ENCODE data around the gene TXN2. TPM values are rescaled to one million over a fixed set of nuclear protein-coding genes. Genes with fewer than 3 reads are reported as not detected.
A peak's percentile ranks its signal among the peaks of the same experiment; 100 is the strongest.

Gene TXN2
- total and polyA plus RNA-seq, 2 of the 4 experiments (the other 2 are of a cell fraction) = 49.6 to 166 TPM

DNA sequence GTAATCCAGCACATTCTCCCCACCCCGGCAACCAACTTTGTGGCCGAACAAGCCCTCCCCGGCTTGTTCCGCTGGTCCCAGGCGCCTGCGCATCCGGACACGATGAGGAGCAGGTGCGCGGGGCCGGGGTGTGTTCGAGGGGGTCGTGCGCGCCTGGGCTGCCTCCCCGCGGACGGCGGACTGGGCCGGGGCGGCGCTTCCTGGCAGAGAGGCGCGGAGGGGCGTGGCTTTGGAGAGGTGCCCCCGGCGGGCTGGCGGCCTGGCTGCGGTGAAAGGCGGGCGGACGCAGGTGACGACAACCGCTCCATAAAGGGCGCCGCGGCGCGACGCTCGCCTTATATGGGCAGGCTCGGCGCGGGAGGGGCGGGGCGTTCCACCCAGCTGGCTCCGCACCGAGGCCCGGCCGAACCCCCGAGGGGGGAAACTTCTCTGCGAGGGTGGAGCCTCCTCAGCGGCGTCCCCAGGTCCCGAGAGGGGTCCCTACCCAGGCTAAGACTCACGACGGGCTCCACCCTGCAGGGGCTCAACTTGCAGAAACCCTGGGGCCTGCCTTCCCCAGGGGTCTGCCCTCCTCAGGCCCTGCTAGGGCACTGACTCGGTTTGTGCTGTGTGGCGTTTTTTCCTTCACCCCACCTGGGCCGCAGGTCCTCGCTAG, 26.4 kb downstream of the TXN2 start:
- no peaks in the 10 kb centered on the region for H3K9me3 ChIP-seq (ENCODE audit: control insufficient read depth, insufficient read depth, low read length)
- H3K9me1 ChIP-seq (ENCODE audit: insufficient read depth, low read length) = peaks cover 4% of the 10 kb centered on the region; the same call in 1 of the 2 replicates
- BruUV-seq (replicated peaks) = no TSS peak
- in situ Hi-C loops (cut with MboI; ENCODE audit: low sequenced_read_pairs) (no loop called here), intact Hi-C loops (cut with micrococcal nuclease) (no loop called here), dilution Hi-C loops (cut with HindIII; ENCODE audit: low sequenced_read_pairs, unreplicated experiment) (no loop called here)
- H3K4me1 ChIP-seq (ENCODE audit: control insufficient read depth, insufficient read depth, low read length) = peaks cover 18% of the 10 kb centered on the region
- POLR2A ChIA-PET (ENCODE audit: unreplicated experiment) = no interaction called here
- H2BK20ac ChIP-seq (ENCODE audit: low read depth, low read length) = peak overlapping the region; percentile 90
- DNase-seq (peak; percentile 84), ATAC-seq (ENCODE audit: low read depth) (peak; percentile 93)
- WGBS, 2 experiments (ENCODE audit: extremely low coverage in 2 of 2, insufficient read length in 1 of 2) = 6% methylated on average over 30 of the region's 61 CpGs; no CpG with 5 or more reads in 1 of the 2 experiments
- H3K4me3 ChIP-seq (ENCODE audit: insufficient read depth, low read depth, low read length) = peak overlapping the region; percentile 42
- H3K4ac ChIP-seq (ENCODE audit: low read depth, low read length) = peak overlapping the region; percentile 95
- peak overlapping the region; percentile 95 for H2AFZ ChIP-seq (replicated peaks; ENCODE audit: low read length, poor library complexity)
- H4K5ac ChIP-seq (ENCODE audit: low read depth, low read length) = peak overlapping the region; percentile 89
- peak overlapping the region; percentile 98 for H2AK9ac ChIP-seq (replicated peaks; ENCODE audit: low read depth, low read length, poor library complexity)
- peak overlapping the region; percentile 94 for H2BK120ac ChIP-seq (ENCODE audit: low read depth, low read length)
- no peaks in the 10 kb centered on the region for H3K36me3 ChIP-seq (ENCODE audit: control insufficient read depth, insufficient read depth, low read length)
- CTCF ChIA-PET = interaction anchor here (0.6 to 1.3 kb wide), 2 partner anchors 16 to 1058 kb away, joined by 3 to 4 read pairs; no protein-coding TSS in a partner anchor
- peak overlapping the region; percentile 78 for H3K56ac ChIP-seq (ENCODE audit: extremely low read depth, insufficient read depth, low read length)
- peaks cover 0 to 15% of the 10 kb centered on the region in 2 experiments; a peak in 1 of 4 replicates for H3K79me1 ChIP-seq (ENCODE audit: low read depth in 1 of 2, low read length in 2 of 2)
- H3K27me3 ChIP-seq (ENCODE audit: control insufficient read depth, insufficient read depth, low read length) = no peaks in the 10 kb centered on the region
- peak overlapping the region; percentile 56 for H3K9ac ChIP-seq (ENCODE audit: low read depth, low read length)
- H3K18ac ChIP-seq (ENCODE audit: low read depth, low read length) = peak overlapping the region; percentile 67
- H3K14ac ChIP-seq (replicated peaks; ENCODE audit: low read depth, low read length) = peak overlapping the region; percentile 87
- H4K20me1 ChIP-seq (ENCODE audit: insufficient read depth, low read length) = no peaks in the 10 kb centered on the region
- H3K23ac ChIP-seq (ENCODE audit: low read depth, low read length) = peak overlapping the region; percentile 79; the same call in 1 of the 2 replicates
- peak overlapping the region; percentile 25 for H2BK5ac ChIP-seq (ENCODE audit: low read depth, low read length, poor library complexity, severe bottlenecking)
- TF ChIP-seq POLR2A (IDR thresholded peaks at IDR 0.05; ENCODE audit: low read depth, low read length) (no peak), CHD1 (IDR thresholded peaks at IDR 0.05; ENCODE audit: low read depth, low read length) (no peak), RFX5 (IDR thresholded peaks at IDR 0.05; ENCODE audit: low read depth, low read length) (no peak), MAFK (IDR thresholded peaks at IDR 0.05; ENCODE audit: low read depth, low read length) (no peak), RCOR1 (IDR thresholded peaks at IDR 0.05; ENCODE audit: insufficient replicate concordance, low read length) (peak; percentile 74), RAD21 (IDR thresholded peaks at IDR 0.05; ENCODE audit: low read length) (peak; percentile 16; the same call in 1 of the 2 replicates), BHLHE40 (IDR thresholded peaks at IDR 0.05; ENCODE audit: low read depth, low read length) (no peak), MAZ (IDR thresholded peaks at IDR 0.05; ENCODE audit: borderline replicate concordance, low read depth, low read length) (peak; percentile 16; the same call in 1 of the 2 replicates), CEBPB (IDR thresholded peaks at IDR 0.05; ENCODE audit: low read depth, low read length) (no peak), FOS (IDR thresholded peaks at IDR 0.05; ENCODE audit: low read depth, low read length) (no peak)
- TF ChIP-seq, protein P1, sequence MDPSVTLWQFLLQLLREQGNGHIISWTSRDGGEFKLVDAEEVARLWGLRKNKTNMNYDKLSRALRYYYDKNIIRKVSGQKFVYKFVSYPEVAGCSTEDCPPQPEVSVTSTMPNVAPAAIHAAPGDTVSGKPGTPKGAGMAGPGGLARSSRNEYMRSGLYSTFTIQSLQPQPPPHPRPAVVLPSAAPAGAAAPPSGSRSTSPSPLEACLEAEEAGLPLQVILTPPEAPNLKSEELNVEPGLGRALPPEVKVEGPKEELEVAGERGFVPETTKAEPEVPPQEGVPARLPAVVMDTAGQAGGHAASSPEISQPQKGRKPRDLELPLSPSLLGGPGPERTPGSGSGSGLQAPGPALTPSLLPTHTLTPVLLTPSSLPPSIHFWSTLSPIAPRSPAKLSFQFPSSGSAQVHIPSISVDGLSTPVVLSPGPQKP (IDR thresholded peaks at IDR 0.05; ENCODE audit: borderline replicate concordance, low read depth, low read length) = 0 out of 2 replicates have a peak, but pooled peaks have one; percentile 79
- peak overlapping the region; percentile 98 for H4K8ac ChIP-seq (ENCODE audit: low read depth in 2 of 2, low read length in 2 of 2)
- H2BK15ac ChIP-seq (ENCODE audit: low read depth, low read length) = peak overlapping the region; percentile 72
- H3K4me2 ChIP-seq (ENCODE audit: low read depth, low read length) = peak overlapping the region; percentile 44
- peak overlapping the region; percentile 55 for H3K27ac ChIP-seq (ENCODE audit: insufficient read depth, low read length)
- peak overlapping the region; percentile 97 for H4K91ac ChIP-seq (ENCODE audit: insufficient read depth, low read depth, low read length)
- H2AK5ac ChIP-seq (ENCODE audit: low read depth, low read length) = peak overlapping the region; percentile 94

Measured in IMR-90 (cell line).